NCI-H1105 treated with DMSO at 0.1 percent for 48 hours (cell line): Measurements from ENCODE around the gene NFASC.

ENCODE experiments used
- DNase-seq: peaks from one replicate; lab custom pipeline; 2025; lab: John Stamatoyannopoulos, UW

The NFASC gene

DNA sequence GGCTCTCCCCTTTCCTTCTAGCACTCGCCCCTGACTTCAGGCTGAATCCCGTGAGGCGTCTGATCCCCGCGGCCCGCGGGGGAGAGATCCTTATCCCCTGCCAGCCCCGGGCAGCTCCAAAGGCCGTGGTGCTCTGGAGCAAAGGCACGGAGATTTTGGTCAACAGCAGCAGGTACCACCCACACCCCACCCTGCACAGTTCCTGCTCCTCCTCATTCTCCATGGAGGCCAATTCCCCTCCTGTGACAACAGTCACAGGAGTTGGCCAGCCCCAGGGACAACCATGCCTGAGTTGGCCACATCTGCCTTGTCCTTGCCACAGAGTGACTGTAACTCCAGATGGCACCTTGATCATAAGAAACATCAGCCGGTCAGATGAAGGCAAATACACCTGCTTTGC is 193.6 kb downstream of the NFASC start:
- no peak for DNase-seq

DNA sequence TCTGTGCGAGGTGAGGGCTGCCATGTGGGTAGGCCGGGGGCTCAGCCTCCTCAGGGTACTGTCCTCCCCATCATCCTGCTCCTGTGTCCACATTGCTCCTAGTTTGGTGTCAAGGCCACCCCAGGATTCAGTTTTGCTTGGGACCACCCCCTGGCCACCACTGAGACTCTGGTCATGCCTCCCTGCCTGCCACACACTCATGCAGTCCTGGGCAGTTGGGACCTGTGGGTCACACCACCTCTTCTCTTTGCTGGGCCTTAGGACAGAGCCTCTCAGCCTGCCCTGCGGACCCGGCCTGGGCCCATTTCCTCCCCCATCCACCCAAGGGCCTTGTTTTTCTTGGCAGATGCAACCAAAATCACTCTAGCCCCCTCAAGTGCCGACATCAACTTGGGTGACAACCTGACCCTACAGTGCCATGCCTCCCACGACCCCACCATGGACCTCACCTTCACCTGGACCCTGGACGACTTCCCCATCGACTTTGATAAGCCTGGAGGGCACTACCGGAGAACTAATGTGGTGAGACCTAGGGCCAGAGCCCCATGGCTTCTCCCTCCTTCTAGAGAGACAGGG is 194.2 kb downstream of the NFASC start:
- no peak for DNase-seq

DNA sequence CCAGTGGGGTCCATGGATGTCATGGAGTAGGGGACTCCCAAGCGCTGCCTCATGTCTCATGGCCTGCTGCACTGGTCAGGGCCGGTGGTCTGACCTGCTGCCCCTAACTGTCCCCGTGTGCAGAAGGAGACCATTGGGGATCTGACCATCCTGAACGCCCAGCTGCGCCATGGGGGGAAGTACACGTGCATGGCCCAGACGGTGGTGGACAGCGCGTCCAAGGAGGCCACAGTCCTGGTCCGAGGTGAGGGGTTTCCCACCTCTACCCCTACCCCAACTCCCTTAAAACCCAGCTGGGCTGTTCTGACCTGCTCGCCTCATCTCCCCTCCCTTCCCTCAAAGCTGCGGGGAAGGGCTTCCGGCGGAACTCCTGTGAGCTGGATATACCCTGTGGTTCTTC is 195.0 kb downstream of the NFASC start:
- DNase-seq: no peak

DNA sequence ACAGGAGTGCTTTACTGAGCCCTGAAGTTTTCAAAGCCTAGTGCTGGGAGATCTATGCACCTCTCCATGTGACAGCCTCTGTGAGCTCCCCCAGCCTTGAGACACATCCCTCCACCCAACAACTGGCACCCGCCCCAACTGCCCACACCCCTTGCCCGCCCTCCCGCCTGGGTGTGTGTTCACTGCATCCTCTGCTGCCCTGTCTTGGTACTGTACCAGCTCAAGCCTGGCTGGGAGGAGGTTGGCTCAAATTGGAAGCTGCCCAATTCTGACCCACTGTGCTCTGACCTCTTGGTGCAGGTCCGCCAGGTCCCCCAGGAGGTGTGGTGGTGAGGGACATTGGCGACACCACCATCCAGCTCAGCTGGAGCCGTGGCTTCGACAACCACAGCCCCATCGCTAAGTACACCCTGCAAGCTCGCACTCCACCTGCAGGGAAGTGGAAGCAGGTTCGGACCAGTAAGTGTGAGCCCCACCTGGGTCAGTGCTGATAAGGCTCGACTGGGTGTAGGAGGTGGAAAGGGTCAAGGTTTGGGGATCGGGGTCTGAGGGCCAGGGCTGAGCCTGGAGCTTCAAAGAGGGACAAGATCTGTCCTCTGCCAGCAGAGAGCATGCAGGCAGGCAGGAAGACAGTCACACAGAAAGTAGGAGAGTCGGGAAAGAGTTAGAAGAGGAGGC is 195.6 kb downstream of the NFASC start:
- DNase-seq: no peak

DNA sequence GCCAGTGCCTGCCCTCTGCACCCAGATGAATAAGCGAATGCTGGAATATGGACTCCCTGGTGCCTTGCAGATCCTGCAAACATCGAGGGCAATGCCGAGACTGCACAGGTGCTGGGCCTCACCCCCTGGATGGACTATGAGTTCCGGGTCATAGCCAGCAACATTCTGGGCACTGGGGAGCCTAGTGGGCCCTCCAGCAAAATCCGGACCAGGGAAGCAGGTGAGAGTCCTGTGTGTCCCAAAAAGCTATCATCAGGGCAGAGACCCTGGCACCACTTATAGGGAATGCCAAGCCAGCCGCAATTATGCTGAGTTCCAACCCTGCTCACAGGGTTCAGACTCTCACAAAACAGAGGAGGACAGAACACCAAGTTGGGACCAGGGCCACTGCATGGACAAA is 196.4 kb downstream of the NFASC start:
- no peak for DNase-seq

DNA sequence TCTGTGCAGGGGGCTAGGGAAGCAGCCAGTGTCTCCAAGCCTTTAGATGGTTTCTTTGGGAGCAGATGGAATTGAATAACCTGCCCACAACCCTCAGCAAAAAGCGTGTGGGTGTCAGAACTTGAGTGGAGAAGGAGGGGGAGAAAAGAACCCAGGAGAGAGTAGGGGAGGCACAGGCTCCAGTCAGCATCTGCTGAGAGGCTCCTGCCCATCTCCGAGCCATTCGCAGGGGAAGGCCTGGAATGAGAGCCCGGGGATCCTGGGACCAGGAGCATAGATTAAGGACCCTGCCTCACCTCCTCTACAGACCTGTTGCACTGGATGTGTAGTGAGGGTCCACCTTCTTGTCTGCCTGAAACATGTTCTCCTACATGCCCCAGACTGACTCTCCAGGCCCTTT is 197.3 kb downstream of the NFASC start:
- DNase-seq: no peak

DNA sequence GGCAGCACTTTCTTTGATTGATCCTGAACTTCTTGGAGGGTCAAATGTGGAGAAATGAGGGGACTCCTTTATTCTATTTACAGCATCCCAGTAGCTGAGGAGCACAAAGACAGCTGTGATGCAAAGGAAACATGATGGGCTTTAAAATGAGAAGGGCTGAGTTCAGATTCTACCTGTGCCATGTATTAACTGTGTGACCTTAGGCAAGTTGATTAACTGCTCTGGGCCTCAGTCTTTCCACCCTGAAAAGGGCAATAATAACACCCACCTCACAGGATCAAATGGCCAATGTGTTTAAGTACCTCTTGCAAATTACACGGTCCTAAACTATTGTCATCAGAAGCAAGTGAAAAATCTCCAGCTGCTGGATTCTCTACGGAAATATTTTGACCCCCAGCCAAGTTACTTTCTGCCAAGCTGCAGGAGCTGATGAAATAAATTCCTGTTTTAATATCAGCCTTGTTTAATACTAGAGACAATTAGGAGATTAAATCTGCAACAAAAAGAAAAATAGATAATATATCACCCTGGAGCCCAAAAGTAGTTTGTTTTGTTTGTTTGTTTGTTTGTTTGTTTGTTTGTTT is 197.9 kb downstream of the NFASC start:
- no peak for DNase-seq

DNA sequence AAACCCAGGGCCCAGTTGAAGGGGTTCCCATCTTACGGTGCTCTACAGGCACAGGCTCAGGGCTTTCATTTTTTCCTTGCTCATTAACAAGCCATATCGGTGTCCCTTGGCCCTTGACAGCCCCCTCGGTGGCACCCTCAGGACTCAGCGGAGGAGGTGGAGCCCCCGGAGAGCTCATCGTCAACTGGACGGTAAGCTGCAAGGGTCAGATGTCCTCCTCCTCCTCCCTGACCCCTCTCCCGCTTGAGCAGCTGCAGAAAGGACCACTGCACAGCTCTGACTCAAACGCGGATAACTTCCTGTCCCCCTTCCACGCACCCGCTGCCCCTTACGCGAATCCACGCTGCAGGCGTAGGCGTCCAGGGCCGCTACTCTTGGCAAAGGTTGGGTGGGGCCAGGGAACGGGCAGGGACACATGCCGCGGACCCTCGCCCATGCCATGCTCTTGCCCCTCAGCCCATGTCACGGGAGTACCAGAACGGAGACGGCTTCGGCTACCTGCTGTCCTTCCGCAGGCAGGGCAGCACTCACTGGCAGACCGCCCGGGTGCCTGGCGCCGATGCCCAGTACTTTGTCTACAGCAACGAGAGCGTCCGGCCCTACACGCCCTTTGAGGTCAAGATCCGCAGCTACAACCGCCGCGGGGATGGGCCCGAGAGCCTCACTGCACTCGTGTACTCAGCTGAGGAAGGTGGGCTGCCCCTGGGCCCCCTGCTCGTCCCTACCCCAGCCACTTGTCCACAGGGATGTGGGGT is 198.9 kb downstream of the NFASC start:
- no peak for DNase-seq

DNA sequence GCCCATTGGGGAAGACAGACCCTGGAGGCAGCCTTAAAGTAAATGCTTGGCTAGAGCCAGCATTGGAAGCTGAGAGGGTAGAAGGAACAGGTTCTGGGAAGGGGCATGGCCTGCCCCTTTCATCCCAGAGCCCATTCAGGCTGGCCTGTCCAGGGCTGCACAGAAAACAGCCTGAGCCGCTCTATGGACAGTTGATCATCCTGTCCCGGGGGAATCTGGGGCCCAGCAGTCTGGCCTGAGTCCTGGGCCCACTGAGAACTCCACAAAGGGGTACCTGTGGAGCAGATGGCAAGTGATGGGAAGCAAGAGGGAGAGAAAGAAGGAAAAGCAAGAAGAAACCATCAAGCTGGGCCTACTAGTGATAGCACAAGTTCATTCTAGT is 200.4 kb downstream of the NFASC start:
- no peak for DNase-seq

DNA sequence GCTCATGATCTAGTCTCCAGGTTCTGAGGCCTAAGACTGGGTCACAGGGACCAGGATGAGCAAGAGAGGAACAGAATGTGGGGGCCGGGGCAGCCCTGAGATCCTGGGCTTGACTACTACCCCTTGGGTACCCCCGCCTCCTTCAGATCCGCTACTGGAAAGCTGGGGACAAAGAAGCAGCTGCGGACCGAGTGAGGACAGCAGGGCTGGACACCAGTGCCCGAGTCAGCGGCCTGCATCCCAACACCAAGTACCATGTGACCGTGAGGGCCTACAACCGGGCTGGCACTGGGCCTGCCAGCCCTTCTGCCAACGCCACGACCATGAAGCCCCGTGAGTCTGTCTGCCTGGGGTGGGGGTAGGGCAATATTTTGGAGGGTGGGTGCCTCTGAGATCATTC is 201.1 kb downstream of the NFASC start:
- no peak for DNase-seq

DNA sequence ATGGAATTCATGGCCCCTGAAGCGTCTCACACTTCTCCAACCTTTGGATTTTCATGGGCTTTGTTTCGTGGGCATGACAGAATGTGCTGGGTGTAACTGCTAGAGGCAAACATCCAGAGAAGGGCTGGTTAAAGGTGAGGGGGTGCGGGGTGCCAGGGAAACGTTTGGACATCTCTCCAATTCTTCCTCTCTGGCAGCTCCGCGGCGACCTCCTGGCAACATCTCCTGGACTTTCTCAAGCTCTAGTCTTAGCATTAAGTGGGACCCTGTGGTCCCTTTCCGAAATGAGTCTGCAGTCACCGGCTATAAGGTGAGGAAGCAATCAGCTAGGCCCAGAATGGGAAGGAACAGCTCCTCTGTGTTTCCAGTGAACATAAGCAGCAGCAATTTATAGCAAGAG is 201.6 kb downstream of the NFASC start:
- no peak for DNase-seq
